AG04450 (cell line): ENCODE measurements around the gene SPEG. TPM values are rescaled to one million over a fixed set of nuclear protein-coding genes. Genes with fewer than 3 reads are reported as not detected.

ENCODE experiments used
- CTCF ChIA-PET: fragments of 300-600, 350-600 bp; formaldehyde crosslinking; extraction: SDS; loops from one replicate; lab custom pipeline; 2022; ENCODE audit warnings: antibody characterized with exemption, inconsistent platforms; lab: Charles Lee
- POLR2A ChIA-PET: fragments of 350-600 bp; formaldehyde crosslinking; extraction: SDS; loops from one replicate; lab custom pipeline; 2021; ENCODE audit warnings: antibody characterized with exemption, inconsistent platforms; lab: Yijun Ruan, JAX
- DNase-seq: peaks from one replicate; pipeline ENCODE4 v3.0.0-alpha.2; 2011; ENCODE audit warnings: low read depth, low spot score
- H3K27ac ChIP-seq: one replicate; pipeline ENCODE4 v1.5.1; 2012; ENCODE audit warnings: low read depth, low read length, control low read depth
- H3K27me3 ChIP-seq: one replicate; pipeline ENCODE4 v1.6.0; 2012; ENCODE audit warnings: low read length; ENCODE audit not compliant: control insufficient read depth, insufficient read depth
- H3K4me3 ChIP-seq: 2 replicates; pipeline ENCODE4 v1.5.1; 2011; ENCODE audit warnings: mild to moderate bottlenecking, low read depth, low read length, control low read depth
- H3K9me3 ChIP-seq: 2 replicates; pipeline ENCODE4 v1.5.1; 2012; ENCODE audit warnings: low read length; ENCODE audit not compliant: control insufficient read depth, insufficient read depth
- CTCF ChIP-seq: IDR thresholded peaks from 2 replicates; pipeline ENCODE4 v1.5.1; 2011; ENCODE audit warnings: low read depth, low read length, control low read depth, inconsistent platforms
- polyA plus RNA-seq: library from polyadenylated mRNA; depleted of rRNA; stranded (reverse); fragments of >200 nt; gene quantifications from 2 replicates; pipeline ENCODE4 v1.2.3, GENCODE V29; 2011

The SPEG gene
- polyA plus RNA-seq, 1 experiment, result 28.0 TPM

DNA sequence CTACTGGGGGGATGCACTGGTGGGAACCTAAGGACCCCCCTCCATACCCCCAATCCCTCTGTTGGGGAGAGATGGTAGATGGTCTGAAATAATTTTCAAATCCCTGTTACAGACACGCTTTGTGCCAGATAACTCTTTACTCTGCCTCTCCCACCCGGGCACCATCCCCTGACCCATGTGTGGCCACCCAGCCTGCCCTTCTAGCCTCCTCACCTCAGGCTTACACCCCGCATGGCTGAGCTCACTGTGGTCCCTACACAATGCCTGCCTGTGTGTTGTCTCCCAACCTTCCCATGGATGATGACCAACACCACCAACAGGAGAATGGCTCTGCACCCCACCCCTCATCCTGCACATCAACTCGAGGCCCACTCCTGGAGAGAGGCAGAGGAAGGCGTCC lies 15.0 kb downstream of the SPEG start:
- POLR2A ChIA-PET, result no interaction called here
- CTCF ChIA-PET, result interaction anchor here (1.1 to 1.7 kb wide), 5 partner anchors 9 to 80 kb away, joined by 3 to 11 read pairs (median 4); no protein-coding TSS in a partner anchor
- no peak for TF ChIP-seq CTCF
- Histone ChIP-seq H3K27me3 (no peaks in the 10 kb centered on the region), H3K9me3 (no peaks in the 10 kb centered on the region; the same call in 1 of the 2 replicates), H3K27ac (no peak overlapping the region), H3K4me3 (no peak overlapping the region)
- no peak for DNase-seq

DNA sequence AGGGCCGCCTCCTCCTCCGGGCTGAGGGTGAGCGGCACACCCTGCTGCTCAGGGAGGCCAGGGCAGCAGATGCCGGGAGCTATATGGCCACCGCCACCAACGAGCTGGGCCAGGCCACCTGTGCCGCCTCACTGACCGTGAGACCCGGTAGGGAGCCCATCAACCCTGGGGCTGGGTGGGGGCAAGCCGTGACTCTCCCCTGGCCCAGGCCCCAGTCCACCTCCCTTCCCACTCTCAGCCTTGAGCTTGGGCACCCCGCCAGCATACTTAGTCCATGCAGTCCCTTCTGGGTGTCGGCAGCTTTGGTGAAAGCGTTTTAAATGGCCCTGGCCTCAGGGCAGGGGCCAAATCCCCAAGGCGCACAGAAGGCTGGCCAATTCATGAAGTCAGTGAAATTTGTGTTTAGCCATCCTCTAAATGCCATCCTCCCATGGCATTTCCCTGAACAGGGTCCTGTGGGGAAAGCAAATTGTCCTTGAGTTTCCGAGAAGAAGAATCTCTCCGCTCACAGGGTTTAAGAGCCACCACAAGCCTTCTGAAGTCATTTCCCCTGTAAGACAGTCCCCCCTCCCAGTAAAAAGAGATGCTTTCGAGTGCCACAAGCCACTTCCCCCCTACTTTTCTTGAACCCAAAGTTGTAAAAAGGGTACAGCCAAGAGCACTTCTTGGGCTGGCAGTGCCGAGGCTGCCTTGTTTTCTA lies 17.2 kb downstream of the SPEG start:
- Histone ChIP-seq H3K27me3 (no peaks in the 10 kb centered on the region), H3K4me3 (no peak overlapping the region), H3K27ac (peak overlapping the region; percentile 99), H3K9me3 (no peaks in the 10 kb centered on the region; the same call in 1 of the 2 replicates)
- CTCF ChIA-PET, result interaction anchor here (1.4 to 1.5 kb wide), 3 partner anchors 8 to 48 kb away, joined by 3 to 7 read pairs (median 4); no protein-coding TSS in a partner anchor
- POLR2A ChIA-PET, result no interaction called here
- no peak for DNase-seq
- TF ChIP-seq CTCF, result no peak

GRCh38 chr2:219452361-219453317 lies 18.0 kb downstream of the SPEG start:
- no peak for TF ChIP-seq CTCF
- POLR2A ChIA-PET, result interaction anchor here (0.6 to 1.8 kb wide), 10 partner anchors 10 to 47 kb away, joined by 3 to 8 read pairs (median 5); no protein-coding TSS in a partner anchor
- CTCF ChIA-PET, result interaction anchor here (0.9 to 6.4 kb wide), 12 partner anchors 11 to 157 kb away, joined by 3 to 29 read pairs (median 4); a partner anchor contains a TSS
- Histone ChIP-seq H3K27me3 (no peaks in the 10 kb centered on the region), H3K9me3 (no peaks in the 10 kb centered on the region; the same call in 1 of the 2 replicates), H3K4me3 (no peak overlapping the region), H3K27ac (peak overlapping the region; percentile 99)
- DNase-seq, result peak; percentile 85

DNA sequence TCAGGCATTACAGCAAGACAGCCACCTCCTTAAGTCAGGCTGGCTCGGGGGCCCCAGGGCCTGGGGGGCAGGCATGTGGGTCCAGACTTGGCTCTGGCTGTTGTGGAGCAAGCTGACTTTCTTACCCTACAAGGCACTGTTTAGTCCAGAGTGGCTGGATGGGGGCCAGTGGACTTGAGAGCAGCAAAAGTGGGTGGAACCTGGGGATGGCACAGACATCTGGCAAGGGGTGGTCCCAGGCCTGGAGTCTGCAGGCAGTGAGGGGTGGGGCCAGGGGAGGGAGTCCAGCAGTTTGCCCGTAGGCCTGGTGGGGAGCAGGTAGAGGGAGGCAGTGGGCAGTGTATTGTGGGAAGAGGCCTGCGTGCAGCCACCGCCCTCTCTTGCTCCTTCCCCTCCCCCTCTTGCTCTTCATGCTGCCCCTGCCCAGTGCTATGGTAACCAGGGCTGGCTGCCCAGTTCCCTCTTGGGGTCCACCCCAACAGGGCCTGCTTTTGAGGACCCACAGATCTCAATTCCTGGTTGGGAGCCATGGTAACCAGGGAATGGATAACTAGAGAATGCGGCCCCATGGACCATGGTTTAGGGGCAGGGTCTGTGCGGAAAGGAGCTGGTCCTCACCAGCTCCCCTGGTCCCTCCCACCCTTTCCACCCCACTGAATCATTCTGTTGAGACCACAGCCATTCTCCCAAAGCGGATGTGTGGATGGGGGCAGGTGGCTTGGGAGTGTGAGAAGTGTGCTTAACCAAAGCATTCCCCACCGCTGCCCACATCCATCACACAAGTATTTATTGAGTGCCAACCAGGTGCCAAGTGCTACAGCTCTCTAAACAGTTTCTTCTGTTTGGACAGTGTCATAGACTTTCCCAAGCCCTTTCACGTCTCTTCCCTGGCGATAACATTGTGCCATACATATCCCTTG lies 19.3 kb downstream of the SPEG start:
- H3K4me3 ChIP-seq, result no peak overlapping the region; the same call in 1 of the 2 replicates

More for the DNA sequence above, 19.3 kb downstream of the SPEG start:
- Histone ChIP-seq H3K9me3 (no peaks in the 10 kb centered on the region; the same call in 1 of the 2 replicates), H3K27me3 (no peaks in the 10 kb centered on the region), H3K27ac (peak overlapping the region; percentile 99)
- POLR2A ChIA-PET, result interaction anchor here (0.6 to 1.8 kb wide), 9 partner anchors 9 to 46 kb away, joined by 3 to 8 read pairs (median 5); no protein-coding TSS in a partner anchor
- CTCF ChIA-PET, result interaction anchor here (0.8 to 6.4 kb wide), 12 partner anchors 10 to 159 kb away, joined by 3 to 29 read pairs (median 4); a partner anchor contains a TSS
- no peak for TF ChIP-seq CTCF
- DNase-seq, result peak; percentile 87
